Fibroblast of lung (primary cell): ENCODE results near the gene WAC. TPM values are rescaled to one million over a fixed set of nuclear protein-coding genes. Genes with fewer than 3 reads are reported as not detected.
A peak's percentile ranks its signal among the peaks of the same experiment; 100 is the strongest.

Experiments used
- DNase-seq, 2 donors: peaks; one replicate each; pipeline versions ENCODE4 v3.0.0 to v3.0.0-alpha.2; 2010; ENCODE audit warnings: low read depth in 2 of 2
- H2AFZ ChIP-seq: 2 replicates; pipeline ENCODE4 v1.5.1; 2012; ENCODE audit warnings: low read length, control low read depth, inconsistent platforms
- H3K27ac ChIP-seq: 2 replicates; pipeline ENCODE4 v1.5.1; 2011; ENCODE audit warnings: low read length, control low read depth; ENCODE audit not compliant: insufficient read depth
- H3K27me3 ChIP-seq: 2 replicates; pipeline ENCODE4 v1.5.1; 2011; ENCODE audit warnings: mild to moderate bottlenecking, low read length; ENCODE audit not compliant: control insufficient read depth, insufficient read depth
- H3K36me3 ChIP-seq: 2 replicates; pipeline ENCODE4 v1.5.1; 2011; ENCODE audit warnings: low read length; ENCODE audit not compliant: control insufficient read depth, insufficient read depth
- H3K4me1 ChIP-seq: 2 replicates; pipeline ENCODE4 v1.5.1; 2011; ENCODE audit warnings: low read length; ENCODE audit not compliant: control insufficient read depth, insufficient read depth; ENCODE audit errors: extremely low read depth
- H3K4me2 ChIP-seq: 2 replicates; pipeline ENCODE4 v1.5.1; 2011; ENCODE audit warnings: low read length, control low read depth; ENCODE audit not compliant: insufficient read depth; ENCODE audit errors: extremely low read depth
- H3K4me3 ChIP-seq, 4 experiments: fragments of 200-600 bp in 1 of 4; sonication (generic) in 1 of 4; replicated peaks in 1 of 4; 2 replicates each; pipeline ENCODE4 v1.5.1; 2011 to 2016; ENCODE audit warnings: low read length in 4 of 4, low read depth in 3 of 4, mild to moderate bottlenecking in 3 of 4, control low read depth in 2 of 4, inconsistent platforms in 1 of 4, mixed read lengths in 1 of 4; ENCODE audit not compliant: insufficient read depth in 1 of 4; ENCODE audit errors: control extremely low read depth in 1 of 4
- H3K79me2 ChIP-seq: 2 replicates; pipeline ENCODE4 v1.5.1; 2012; ENCODE audit warnings: mild to moderate bottlenecking, low read length, inconsistent platforms; ENCODE audit not compliant: control insufficient read depth, insufficient read depth
- H3K9ac ChIP-seq: 2 replicates; pipeline ENCODE4 v1.5.1; 2011; ENCODE audit warnings: mild to moderate bottlenecking, low read length, control low read depth; ENCODE audit not compliant: insufficient read depth
- H3K9me3 ChIP-seq: 2 replicates; pipeline ENCODE4 v1.5.1; 2012; ENCODE audit warnings: low read depth, low read length; ENCODE audit not compliant: control insufficient read depth, insufficient read depth
- H4K20me1 ChIP-seq: 2 replicates; pipeline ENCODE4 v1.5.1; 2011; ENCODE audit warnings: low read length; ENCODE audit not compliant: control insufficient read depth, insufficient read depth; ENCODE audit errors: extremely low read depth
- EZH2 ChIP-seq: IDR thresholded peaks from 2 replicates; pipeline ENCODE4 v1.5.1; 2012; ENCODE audit warnings: low read length, control low read depth, mild to moderate bottlenecking; ENCODE audit errors: missing control alignments
- polyA plus RNA-seq, 2 donors: library from polyadenylated mRNA; depleted of rRNA in 1 of 2; stranded (reverse) in 1 of 2; unstranded in 1 of 2; fragments of >200 nt; gene quantifications; 2 replicates each; pipeline ENCODE4 v1.2.1, GENCODE V29; 2011 to 2012; ENCODE audit warnings: missing spikeins in 1 of 2
- total RNA-seq: library from RNA; depleted of rRNA; stranded (reverse); fragments of >200 nt; gene quantifications from 2 replicates; pipeline ENCODE4 v1.2.1, GENCODE V29; 2014
- TF ChIP-seq, protein P1 (sequence below), 2 donors: IDR thresholded peaks in 1 of 2; conservative IDR thresholded peaks in 1 of 2; 1 replicate in 1 of 2; 2 replicates in 1 of 2; pipeline ENCODE4 v1.5.1; 2011 to 2012; ENCODE audit warnings: low read length in 2 of 2, control low read depth in 1 of 2, inconsistent platforms in 1 of 2, low read depth in 1 of 2, mild to moderate bottlenecking in 1 of 2

WAC gene
- total and polyA plus RNA-seq, 2 donors (not counting 1 experiment from before 2014, with no cell fraction given): 65.7 to 94.2 TPM

- H3K4me2 ChIP-seq: no peak overlapping the region
- no peak overlapping the region for H3K4me3 ChIP-seq
- H2AFZ ChIP-seq: no peak overlapping the region
- no peak overlapping the region for H3K9ac ChIP-seq
- no peaks in the 10 kb centered on the region for H3K4me1 ChIP-seq
- no peaks in the 10 kb centered on the region for H3K36me3 ChIP-seq
- no peaks in the 10 kb centered on the region for H3K27me3 ChIP-seq
- no peak for DNase-seq
- H4K20me1 ChIP-seq: no peaks in the 10 kb centered on the region
- no peak overlapping the region for H3K27ac ChIP-seq
- TF ChIP-seq, protein P1, sequence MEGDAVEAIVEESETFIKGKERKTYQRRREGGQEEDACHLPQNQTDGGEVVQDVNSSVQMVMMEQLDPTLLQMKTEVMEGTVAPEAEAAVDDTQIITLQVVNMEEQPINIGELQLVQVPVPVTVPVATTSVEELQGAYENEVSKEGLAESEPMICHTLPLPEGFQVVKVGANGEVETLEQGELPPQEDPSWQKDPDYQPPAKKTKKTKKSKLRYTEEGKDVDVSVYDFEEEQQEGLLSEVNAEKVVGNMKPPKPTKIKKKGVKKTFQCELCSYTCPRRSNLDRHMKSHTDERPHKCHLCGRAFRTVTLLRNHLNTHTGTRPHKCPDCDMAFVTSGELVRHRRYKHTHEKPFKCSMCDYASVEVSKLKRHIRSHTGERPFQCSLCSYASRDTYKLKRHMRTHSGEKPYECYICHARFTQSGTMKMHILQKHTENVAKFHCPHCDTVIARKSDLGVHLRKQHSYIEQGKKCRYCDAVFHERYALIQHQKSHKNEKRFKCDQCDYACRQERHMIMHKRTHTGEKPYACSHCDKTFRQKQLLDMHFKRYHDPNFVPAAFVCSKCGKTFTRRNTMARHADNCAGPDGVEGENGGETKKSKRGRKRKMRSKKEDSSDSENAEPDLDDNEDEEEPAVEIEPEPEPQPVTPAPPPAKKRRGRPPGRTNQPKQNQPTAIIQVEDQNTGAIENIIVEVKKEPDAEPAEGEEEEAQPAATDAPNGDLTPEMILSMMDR (conservative IDR thresholded peaks at IDR 0.05 in 1 of 2, IDR thresholded peaks at IDR 0.05 in 1 of 2; ENCODE audit: low read depth in 1 of 2, low read length in 2 of 2): no peak
- TF ChIP-seq EZH2: no peak
- H3K79me2 ChIP-seq: no peaks in the 10 kb centered on the region
- H3K9me3 ChIP-seq: no peaks in the 10 kb centered on the region
Observed at GRCh38 chr10:28523725-28524252, 9.1 kb upstream of the WAC start.

DNA sequence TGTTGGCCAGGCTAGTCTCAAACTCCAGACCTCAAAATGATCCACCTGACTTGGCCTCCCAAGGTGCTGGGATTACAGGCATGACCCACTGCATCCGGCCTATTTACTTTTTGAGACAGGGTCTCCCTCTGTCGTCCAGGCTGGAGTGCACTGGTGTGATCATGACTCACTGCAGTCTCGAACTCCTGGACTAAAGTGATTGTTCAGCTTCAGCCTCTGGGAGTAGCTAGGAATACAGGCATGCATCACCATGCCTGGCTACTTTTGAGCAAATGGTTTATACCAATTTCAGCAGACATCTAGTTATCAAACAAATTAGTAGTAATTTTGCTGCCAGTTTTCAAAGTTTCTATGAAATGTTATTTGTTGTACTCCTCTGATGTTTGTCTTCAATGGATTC, 2.2 kb upstream of the WAC start:
- H4K20me1 ChIP-seq: peaks cover 3% of the 10 kb centered on the region
- peak overlapping the region; percentile 8 for H3K4me2 ChIP-seq
- H2AFZ ChIP-seq: no peak overlapping the region
- no peak overlapping the region for H3K9ac ChIP-seq
- no peaks in the 10 kb centered on the region for H3K9me3 ChIP-seq
- peaks cover 44% of the 10 kb centered on the region for H3K79me2 ChIP-seq
- H3K4me3 ChIP-seq: no peak overlapping the region
- DNase-seq: peak in 1 of 2 donors; percentile 20
- H3K27me3 ChIP-seq: no peaks in the 10 kb centered on the region
- no peak for TF ChIP-seq EZH2
- TF ChIP-seq, protein P1 (conservative IDR thresholded peaks at IDR 0.05 in 1 of 2, IDR thresholded peaks at IDR 0.05 in 1 of 2; ENCODE audit: low read depth in 1 of 2, low read length in 2 of 2): no peak
- peaks cover 2% of the 10 kb centered on the region for H3K4me1 ChIP-seq
- H3K27ac ChIP-seq: no peak overlapping the region
- peaks cover 2% of the 10 kb centered on the region for H3K36me3 ChIP-seq

- H3K4me1 ChIP-seq: peaks cover 2% of the 10 kb centered on the region
- no peak for DNase-seq
- H3K9ac ChIP-seq: peak overlapping the region; percentile 100
- H2AFZ ChIP-seq: no peak overlapping the region
- peaks cover 9% of the 10 kb centered on the region for H3K36me3 ChIP-seq
- H3K27me3 ChIP-seq: no peaks in the 10 kb centered on the region
- no peak overlapping the region for H3K4me2 ChIP-seq
- H3K4me3 ChIP-seq: peak overlapping the region; percentile 39 to 88 (median 69)
- no peak for TF ChIP-seq EZH2
- TF ChIP-seq, protein P1 (conservative IDR thresholded peaks at IDR 0.05 in 1 of 2, IDR thresholded peaks at IDR 0.05 in 1 of 2; ENCODE audit: low read depth in 1 of 2, low read length in 2 of 2): no peak
- H4K20me1 ChIP-seq: peaks cover 3% of the 10 kb centered on the region
- H3K9me3 ChIP-seq: no peaks in the 10 kb centered on the region
- H3K27ac ChIP-seq: peak overlapping the region; percentile 99
- H3K79me2 ChIP-seq: peaks cover 66% of the 10 kb centered on the region
Observed at GRCh38 chr10:28533186-28533564, 257 bp downstream of the WAC start.
